WTC11 (cell line): ENCODE data around the gene C13orf46.

Experiments
- ATF3 ChIP-seq: sonication (generic); formaldehyde crosslinking; conservative IDR thresholded peaks from 2 replicates; pipeline ENCODE4 v1.8.1; 2022; ENCODE audit warnings: mild to moderate bottlenecking, missing genetic modification reagents
- ESRRA ChIP-seq: sonication (generic); formaldehyde crosslinking; IDR thresholded peaks from 2 replicates; pipeline ENCODE4 v1.8.1; 2022; ENCODE audit warnings: mild to moderate bottlenecking, missing genetic modification reagents, borderline replicate concordance
- ETV6 ChIP-seq: sonication (generic); formaldehyde crosslinking; IDR thresholded peaks from 2 replicates; pipeline ENCODE4 v1.8.1; 2022; ENCODE audit warnings: mild to moderate bottlenecking, missing genetic modification reagents
- FOXJ3 ChIP-seq: sonication (generic); formaldehyde crosslinking; IDR thresholded peaks from 2 replicates; pipeline ENCODE4 v1.9.0; 2021; ENCODE audit warnings: missing genetic modification reagents, mild to moderate bottlenecking, borderline replicate concordance
- FOXK1 ChIP-seq: sonication (generic); formaldehyde crosslinking; IDR thresholded peaks from 2 replicates; pipeline ENCODE4 v1.8.0; 2022; ENCODE audit warnings: mild to moderate bottlenecking, moderate library complexity, missing genetic modification reagents
- GABPB1 ChIP-seq: sonication (generic); formaldehyde crosslinking; IDR thresholded peaks from 2 replicates; pipeline ENCODE4 v1.8.1; 2023; ENCODE audit warnings: mild to moderate bottlenecking, missing genetic modification reagents
- JUN ChIP-seq: sonication (generic); formaldehyde crosslinking; IDR thresholded peaks from 2 replicates; pipeline ENCODE4 v1.8.0; 2023; ENCODE audit warnings: mild to moderate bottlenecking, missing genetic modification reagents
- NR3C1 ChIP-seq: sonication (generic); formaldehyde crosslinking; conservative IDR thresholded peaks from 2 replicates; pipeline ENCODE4 v1.8.1; 2023; ENCODE audit warnings: low read depth, mild to moderate bottlenecking, missing genetic modification reagents
- OVOL2 ChIP-seq: fragments of 250-450 bp; sonication (Bioruptor Pico); IDR thresholded peaks from 2 replicates; pipeline ENCODE4 v1.9.0; 2021; ENCODE audit warnings: mild to moderate bottlenecking, borderline replicate concordance
- ZNF121 ChIP-seq: sonication (generic); formaldehyde crosslinking; IDR thresholded peaks from 2 replicates; pipeline ENCODE4 v1.8.0; 2023; ENCODE audit warnings: missing genetic modification reagents
- ZNF281 ChIP-seq: sonication (generic); formaldehyde crosslinking; IDR thresholded peaks from 2 replicates; pipeline ENCODE4 v1.8.0; 2023; ENCODE audit warnings: mild to moderate bottlenecking, missing genetic modification reagents
- TF ChIP-seq, protein P1 (sequence below): fragments of 200-600 bp; IDR thresholded peaks from 2 replicates; pipeline ENCODE4 v1.8.0; 2022; ENCODE audit warnings: antibody characterized with exemption
- TF ChIP-seq, protein P2 (sequence below): sonication (generic); formaldehyde crosslinking; IDR thresholded peaks from 2 replicates; pipeline ENCODE4 v1.8.0; 2023; ENCODE audit warnings: missing genetic modification reagents

- TF ChIP-seq, protein P1, sequence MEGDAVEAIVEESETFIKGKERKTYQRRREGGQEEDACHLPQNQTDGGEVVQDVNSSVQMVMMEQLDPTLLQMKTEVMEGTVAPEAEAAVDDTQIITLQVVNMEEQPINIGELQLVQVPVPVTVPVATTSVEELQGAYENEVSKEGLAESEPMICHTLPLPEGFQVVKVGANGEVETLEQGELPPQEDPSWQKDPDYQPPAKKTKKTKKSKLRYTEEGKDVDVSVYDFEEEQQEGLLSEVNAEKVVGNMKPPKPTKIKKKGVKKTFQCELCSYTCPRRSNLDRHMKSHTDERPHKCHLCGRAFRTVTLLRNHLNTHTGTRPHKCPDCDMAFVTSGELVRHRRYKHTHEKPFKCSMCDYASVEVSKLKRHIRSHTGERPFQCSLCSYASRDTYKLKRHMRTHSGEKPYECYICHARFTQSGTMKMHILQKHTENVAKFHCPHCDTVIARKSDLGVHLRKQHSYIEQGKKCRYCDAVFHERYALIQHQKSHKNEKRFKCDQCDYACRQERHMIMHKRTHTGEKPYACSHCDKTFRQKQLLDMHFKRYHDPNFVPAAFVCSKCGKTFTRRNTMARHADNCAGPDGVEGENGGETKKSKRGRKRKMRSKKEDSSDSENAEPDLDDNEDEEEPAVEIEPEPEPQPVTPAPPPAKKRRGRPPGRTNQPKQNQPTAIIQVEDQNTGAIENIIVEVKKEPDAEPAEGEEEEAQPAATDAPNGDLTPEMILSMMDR: no peak
- TF ChIP-seq ESRRA (CRISPR knock-in tag): no peak
- no peak for TF ChIP-seq FOXJ3 (CRISPR knock-in tag)
- TF ChIP-seq GABPB1 (CRISPR knock-in tag): no peak
- TF ChIP-seq FOXK1 (CRISPR knock-in tag): no peak
- no peak for TF ChIP-seq ATF3 (CRISPR knock-in tag)
- TF ChIP-seq, protein P2, sequence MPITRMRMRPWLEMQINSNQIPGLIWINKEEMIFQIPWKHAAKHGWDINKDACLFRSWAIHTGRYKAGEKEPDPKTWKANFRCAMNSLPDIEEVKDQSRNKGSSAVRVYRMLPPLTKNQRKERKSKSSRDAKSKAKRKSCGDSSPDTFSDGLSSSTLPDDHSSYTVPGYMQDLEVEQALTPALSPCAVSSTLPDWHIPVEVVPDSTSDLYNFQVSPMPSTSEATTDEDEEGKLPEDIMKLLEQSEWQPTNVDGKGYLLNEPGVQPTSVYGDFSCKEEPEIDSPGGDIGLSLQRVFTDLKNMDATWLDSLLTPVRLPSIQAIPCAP (CRISPR knock-in tag): no peak
- TF ChIP-seq NR3C1: no peak
- TF ChIP-seq ZNF121 (CRISPR knock-in tag): no peak
- no peak for TF ChIP-seq OVOL2 (CRISPR knock-in tag)
- no peak for TF ChIP-seq ZNF281 (CRISPR knock-in tag)
- TF ChIP-seq ETV6 (CRISPR knock-in tag): no peak
- no peak for TF ChIP-seq JUN (CRISPR knock-in tag)
These were observed 18.2 kb downstream of the C13orf46 start for GRCh38 chr13:113955691-113956090.
